HG03520 (cell line): Measurements from ENCODE around the gene ARL10.
"Not testable (repeated sequence)": the region's sequence is repeated elsewhere in the genome, so short reads cannot be mapped to it uniquely, and the experiment has no call there.

ENCODE experiments used
- ATAC-seq: cut with Tn5 transposase; IDR thresholded peaks from one replicate; pipeline ENCODE4 v1.9.1; 2021; ENCODE audit warnings: mild to moderate bottlenecking, moderate library complexity; ENCODE audit not compliant: unreplicated experiment

ARL10 gene

DNA sequence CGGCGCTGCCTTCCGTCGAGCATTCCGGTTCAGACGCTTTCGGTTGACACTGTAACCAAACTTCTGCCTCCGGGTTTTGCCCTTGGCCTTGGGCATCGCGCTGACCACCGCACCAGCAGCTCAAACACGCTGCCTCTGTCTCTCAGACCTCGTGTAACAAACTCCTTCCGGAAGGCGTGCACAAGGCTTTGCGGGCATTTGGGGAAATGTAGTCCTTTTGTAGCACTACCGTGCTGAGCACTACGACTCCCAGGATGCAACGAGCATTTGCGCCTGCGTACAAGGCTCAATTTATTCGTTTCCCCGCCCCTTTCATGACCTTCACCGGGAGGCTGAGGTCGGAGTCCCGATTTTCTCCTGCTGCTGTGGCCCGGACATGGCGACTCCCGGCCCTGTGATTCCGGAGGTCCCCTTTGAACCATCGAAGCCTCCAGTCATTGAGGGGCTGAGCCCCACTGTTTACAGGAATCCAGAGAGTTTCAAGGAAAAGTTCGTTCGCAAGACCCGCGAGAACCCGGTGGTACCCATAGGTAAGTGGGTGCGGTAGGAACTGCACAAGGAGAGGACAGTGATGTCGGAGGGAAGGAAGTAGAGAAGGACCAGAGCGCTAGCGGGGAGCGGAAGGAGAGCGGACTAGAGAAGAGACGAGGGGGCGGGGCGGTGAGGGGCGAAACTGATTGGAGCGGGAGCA, 23.3 kb downstream of the ARL10 start, which contains the start of the genes HIGD2A and NOP16:
HIGD2A (plus strand) TSS at position 308 of the 691 bp plus-strand sequence; CDS start at position 377, 69 bp downstream.
NOP16 (minus strand) TSS at position 155 of the 691 bp plus-strand sequence; CDS start at position 96, 59 bp downstream.
- ATAC-seq = peak; percentile 86

DNA sequence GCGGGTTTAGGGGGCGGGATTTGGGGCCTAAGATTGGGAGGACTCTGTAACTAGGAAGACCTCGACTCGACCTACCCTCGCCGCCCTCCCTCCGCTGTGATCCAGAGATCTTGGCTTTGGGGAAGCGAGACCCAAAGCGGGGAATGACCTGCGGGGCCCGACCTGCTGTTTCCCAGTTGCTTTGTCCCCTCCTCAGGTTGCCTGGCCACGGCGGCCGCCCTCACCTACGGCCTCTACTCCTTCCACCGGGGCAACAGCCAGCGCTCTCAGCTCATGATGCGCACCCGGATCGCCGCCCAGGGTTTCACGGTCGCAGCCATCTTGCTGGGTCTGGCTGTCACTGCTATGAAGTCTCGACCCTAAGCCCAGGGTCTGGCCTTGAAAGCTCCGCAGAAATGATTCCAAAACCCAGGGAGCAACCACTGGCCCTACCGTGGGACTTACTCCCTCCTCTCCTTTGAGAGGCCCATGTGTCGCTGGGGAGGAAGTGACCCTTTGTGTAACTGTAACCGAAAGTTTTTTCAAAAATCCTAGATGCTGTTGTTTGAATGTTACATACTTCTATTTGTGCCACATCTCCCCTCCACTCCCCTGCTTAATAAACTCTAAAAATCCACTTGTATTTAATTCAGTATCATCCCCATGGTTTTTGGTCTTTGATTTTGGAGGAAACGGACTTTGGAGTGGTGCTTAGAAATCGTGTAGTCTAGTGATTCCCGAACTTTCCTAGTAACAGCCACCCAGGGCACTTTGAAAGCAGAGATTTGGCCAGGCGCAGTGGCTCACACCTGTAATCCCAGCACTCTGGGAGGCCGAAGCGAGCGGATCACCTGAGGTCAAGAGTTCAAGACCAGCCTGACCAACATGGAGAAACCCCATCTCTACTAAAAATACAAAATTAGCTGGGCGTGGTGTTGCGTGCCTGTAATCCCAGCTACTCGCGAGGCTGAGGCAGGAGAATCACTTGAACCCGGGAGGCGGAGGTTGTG, 24.1 kb downstream of the ARL10 start:
- peak; percentile 29 for ATAC-seq

DNA sequence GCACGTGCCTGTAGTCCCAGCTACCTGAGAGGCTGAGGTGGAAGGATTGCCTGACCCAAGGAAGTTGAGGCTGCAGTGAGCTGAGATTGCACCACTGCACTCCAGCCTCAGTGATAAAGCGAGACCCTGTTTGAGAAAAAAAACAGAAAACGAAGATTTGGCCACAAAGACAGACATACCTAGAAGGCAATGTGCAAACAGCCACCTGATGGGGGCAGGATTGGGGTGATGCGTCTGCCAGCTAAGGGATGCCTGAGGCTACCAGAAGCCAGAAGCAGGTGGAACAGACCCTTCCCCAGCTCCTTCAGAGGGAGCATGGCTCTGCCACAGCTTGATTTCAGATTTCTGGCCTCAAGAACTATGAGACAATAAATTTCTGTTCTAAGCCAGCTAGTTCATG, 26.2 kb downstream of the ARL10 start:
- ATAC-seq = no peak

DNA sequence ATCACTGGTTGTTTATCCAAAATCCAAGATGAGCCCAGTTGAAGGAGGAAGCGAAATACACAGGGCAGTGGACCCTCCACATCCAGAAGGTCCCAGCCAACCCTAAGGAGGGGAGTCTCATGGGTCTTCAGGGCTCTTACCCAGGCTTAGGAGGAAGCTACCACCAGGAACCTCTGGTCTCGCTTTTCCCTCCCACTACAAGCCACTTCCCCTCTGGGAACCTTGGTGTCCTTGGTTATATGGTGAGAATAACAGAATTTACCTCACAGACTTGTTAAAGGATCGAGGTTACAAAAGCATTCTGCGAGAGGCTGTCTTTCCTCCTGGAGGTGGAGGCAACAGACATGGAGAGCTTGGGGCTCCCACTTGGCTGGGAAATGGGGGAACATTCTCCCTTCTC, 26.7 kb downstream of the ARL10 start:
- no peak for ATAC-seq

DNA sequence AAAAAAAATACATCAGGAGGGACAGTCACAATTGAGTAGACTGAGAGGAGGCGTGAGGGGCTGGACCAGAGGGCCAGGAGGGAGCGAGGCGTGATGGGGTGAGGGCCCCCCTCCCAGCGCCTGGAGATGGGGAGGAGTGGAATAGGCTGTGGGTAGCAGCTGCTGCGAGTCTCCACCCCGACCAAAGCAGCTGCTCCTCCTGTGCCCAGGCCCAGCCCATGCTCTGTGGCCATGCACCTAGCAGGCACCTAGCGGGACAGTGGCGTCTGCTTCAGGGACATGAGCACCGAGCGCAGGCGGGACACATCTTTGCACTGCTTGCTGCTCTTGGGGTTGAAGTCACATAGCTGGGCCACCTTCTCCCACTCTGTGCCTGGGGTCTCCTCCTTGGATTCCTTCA, 27.2 kb downstream of the ARL10 start:
- ATAC-seq = no peak

DNA sequence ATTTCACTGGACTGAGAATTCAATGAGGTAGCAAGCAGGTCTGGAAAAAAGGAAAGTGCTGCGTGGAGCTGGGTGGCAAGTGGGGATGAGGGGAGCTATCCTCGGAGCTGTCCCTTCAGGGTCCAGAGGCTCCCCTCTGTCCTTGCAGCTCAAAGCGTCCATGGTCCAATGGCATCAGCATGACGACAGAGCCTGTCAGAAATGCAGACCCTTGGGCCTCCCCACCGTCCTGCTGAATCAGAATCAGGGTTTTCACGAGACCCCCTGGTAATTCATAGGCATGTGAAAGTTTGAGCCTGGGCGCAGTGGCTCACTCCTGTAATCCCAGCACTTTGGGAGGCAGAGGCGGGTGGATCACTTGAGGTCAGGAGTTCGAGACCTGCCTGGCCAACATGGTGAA, 28.8 kb downstream of the ARL10 start:
- no peak for ATAC-seq

DNA sequence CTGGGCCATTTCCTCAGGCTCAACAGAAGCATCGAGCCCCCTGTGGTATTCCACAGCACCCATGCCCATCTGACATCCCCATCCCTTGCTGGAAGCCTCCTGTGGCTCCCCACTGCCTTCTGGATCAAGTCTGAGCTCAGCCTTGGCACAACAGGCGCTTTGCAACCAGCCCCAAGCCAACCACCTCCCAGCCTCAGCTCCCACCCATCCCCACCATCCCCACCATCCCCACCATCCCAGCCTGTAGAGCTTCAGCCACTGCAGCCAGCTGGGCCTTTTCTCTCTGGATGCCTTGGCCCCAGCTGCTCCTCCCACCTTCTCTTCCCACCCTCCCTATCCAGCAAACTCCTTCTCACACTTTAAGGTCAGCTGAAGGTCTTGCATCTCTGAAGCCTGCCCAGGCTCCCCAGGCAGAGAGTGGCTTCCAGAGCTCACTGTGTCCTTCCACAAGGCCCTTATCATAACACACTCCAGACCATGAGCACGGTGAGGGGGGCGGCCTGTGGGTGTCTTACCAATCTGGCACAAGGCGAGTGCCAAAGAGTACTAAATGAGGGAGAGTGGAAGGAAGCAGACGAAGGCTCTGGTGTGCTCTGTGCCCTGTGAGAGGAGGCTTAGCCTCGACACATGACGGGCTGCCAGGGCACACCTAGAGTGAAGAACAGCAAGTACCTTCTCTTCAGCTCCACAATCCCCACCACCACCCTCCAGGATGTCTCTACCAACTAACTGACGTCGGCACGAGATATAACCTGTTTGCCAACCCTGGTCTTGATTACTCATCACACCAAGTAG, 29.8 kb downstream of the ARL10 start:
- no peak for ATAC-seq

DNA sequence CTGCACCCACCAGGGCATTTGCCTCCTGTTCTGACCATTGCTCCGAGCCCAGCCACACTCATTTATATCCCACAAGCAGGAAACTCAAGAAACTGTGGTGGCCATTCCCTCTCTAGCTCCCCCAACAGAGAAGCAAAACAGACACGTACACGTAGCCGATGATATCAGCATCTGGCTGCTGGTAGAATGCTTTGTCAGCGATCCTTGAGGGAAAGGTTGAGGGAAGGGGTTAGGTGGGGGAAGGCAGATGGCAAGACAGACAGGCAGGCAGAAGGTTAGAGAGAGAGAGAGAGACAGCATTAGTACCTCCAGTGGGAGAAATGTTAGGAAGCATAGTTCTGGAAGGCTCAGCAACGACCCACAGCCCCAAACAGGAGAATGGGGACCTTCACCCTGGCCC, 31.0 kb downstream of the ARL10 start:
- ATAC-seq = no peak

DNA sequence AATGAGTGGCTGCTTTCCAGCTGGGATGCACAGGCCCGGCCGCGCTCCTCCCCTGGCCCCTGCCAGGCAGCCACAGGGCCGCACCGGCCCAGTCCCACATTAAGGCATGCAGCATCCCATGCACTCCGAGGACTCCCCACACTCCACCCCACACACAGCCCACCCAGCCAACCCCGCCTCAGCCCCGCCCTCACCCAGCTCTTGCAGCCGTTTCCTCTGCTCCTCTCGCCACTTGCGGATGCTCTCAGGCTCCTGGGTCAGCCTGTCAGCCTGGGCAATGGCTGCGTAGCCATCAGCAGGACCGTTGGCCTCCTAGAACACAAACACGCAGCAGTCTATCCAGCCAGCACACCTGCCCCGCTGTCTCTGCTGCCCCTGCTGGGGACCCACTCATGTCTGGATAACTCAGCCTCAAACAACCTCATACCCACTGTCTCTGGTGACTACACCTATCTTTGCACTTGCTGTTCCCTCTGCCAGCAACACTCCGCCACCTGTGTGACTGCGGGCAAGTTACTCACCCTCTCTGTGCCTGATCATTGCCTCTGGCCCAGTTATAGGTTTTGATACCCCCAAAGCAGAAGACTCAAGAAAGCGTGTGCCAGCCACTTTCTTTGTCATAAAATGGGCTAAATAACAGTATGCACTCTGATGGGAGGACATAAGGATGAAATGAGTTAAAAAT, 32.6 kb downstream of the ARL10 start:
- ATAC-seq = no peak

DNA sequence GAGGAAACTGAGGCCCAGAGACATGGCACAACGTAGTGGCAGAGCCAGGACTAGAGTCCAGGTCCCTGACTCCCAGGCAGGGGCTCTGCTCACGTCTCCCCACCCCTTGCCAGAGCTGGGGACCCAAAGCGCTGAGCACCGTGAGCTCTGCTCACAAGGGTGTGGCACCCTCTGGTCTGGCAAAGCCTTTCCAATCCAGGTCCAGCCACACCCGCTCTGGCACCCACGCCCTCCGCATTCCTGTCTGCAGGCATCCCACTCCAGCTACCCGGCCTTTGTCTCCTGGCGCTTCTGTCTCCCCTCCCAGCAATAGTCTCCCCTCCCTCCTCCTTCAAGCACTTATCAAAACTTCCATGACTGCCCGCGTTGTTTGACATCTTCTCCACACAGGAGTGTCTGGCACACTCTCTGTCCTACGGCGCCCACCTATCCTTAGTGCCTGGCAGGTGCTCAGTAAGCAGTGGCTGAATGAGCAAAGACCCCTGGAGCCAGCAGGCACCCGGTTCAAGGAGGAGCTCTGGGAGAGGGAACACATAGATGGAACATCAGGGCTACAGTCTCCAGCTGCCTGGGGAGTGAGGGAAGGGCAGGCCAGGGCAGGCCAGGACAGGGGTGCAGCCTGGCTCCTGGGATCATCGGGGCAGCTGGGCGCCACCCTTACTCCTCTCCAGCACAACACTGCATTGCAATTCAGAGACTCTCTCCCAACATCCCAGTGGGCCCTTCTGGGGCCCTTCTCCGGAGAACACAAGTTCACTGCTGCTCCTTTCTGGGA, 35.3 kb downstream of the ARL10 start:
- ATAC-seq = no peak

DNA sequence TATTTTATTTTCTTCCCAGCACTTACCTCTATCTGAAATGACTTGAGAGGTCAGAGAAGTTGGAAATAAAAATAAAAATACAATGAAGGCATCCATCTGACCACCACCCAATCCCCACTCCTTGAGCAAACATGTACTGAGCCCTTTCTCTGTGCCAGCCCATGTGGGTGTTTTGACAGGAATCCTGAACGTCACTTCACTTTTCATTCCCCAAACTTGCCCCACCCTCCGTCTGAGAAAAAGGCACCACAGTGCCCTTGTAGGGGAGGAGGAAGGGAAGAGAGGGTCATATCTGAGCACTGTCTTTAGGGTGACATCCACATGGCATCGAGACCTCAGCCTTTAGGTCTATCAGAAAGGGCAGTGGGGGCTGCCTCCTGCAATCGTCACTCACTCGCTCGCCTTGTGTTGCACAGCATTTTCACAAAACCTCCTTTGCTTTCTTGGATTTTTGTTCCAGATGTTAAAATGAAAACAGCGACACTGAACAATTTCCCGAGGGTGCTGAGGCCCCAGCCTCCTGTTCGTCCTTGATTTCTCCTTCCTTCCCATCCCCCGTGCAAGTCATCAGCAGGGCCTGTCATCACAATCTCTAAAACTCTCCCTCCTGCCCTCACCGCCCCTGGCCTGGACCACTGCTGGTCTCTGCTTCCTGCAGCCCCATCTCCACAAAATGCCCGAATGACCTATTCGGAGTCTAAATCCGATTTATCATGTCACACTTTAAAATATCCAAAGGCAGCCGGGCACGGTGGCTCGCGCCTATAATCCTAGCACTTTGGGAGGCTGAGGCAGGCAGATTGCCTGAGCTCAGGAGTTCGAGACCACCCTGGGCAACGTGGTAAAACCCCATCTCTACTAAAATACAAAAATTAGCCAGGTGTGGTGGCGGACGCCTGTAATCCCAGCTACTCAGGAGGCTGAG, 36.3 kb downstream of the ARL10 start:
- no peak for ATAC-seq

DNA sequence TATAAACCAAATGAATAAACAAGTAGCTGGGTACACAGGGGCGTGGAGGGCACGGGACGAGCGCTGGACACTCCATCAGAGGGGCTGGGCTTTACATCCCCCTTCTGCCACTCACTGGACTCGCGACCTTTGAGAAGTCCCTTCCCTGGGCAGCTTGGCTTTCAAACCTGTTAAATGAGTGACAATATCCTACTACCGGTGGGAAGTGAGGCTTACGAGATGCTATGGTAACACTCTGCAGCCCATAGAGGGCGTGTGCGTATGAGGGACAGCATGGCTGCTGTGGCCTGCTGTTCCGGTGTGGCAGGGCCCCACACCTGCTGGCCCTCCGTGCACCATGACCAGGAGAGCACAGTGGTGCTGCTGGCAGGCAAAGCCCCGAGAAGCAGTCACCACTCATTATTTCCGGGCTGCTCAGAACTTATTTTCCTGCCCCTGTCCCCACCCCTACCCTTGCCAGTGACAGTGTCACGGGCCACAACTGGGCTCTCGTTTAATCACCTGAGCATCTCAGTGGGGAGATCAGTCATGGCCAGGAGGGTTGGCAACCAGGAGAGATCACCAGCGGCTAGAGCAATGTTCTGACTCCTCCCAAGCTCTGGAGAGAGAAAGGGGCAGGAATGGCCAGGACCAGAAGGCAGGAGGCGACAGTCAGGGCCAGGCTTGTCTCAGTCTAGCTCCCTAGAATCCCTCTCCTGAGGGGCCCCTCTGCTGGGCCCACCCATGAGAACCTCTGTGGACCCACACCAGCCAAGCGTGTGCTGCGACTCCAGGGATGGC, 40.6 kb downstream of the ARL10 start:
- no peak for ATAC-seq

DNA sequence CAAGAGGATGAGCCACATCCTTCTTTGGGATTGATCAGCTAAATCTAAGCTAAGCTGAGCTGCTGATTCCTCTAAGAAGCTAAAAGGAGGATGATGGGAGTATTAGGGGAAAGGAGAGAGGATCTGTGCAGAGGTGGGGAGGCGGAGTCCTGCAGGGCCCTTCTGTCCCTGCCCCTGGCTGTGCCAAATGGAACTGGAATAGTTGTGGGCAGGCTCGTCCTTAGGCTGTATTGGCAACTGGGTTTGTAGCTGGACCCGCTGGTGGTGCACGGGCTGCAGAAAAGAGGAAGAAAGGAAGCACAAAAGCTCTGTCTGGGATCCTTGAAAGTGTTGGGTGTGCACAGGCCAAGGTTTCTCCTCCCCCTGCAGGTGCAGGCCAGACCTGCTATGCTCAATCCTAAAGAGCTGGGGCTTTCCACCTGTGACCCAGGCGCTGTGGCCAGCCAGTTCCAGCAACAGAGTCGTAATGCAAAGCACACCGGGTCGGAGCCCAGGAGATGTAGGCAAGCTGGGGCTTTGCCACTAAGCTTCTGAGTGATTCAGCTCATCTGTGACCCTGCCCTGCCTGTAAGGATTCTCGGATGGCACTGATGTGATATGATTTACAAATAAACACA, 41.3 kb downstream of the ARL10 start:
- ATAC-seq = no peak

DNA sequence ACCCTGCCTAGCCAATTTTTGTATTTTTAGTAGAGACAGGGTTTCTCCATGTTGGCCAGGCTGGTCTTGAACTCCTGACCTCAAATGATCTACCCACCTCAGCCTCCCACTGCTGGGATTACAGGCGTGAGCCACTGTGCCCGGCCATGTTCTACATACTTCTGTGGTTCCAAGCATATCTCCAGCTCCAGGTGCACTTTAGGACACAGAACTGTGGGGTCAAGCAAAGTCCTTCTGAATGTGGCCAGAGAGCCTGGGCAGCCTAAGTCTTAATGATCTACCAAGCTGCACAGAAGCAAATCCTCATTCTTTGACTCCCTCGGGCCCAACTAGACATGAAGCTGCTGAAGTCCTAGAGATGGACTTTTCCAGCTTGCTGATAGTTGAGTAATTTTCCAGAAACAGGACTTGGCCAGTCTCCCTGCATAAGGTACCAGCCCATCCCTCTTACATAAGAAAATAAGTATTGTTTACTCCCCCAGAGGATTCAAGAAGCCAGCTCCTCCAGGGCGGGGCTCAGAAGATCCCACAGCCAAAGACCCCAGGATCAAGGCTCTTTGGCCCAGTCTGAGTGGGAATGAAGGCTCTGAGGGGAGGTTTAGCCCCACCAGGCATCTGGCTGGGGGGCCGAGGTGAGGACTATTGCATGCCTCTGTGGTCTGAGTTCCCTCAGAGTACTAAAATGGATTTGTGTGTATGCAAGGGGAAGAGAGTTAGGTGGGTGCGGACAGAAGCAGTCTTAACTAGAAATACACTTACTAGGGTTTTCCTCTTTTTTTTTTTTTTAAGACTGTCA, 42.4 kb downstream of the ARL10 start:
- ATAC-seq = no peak

DNA sequence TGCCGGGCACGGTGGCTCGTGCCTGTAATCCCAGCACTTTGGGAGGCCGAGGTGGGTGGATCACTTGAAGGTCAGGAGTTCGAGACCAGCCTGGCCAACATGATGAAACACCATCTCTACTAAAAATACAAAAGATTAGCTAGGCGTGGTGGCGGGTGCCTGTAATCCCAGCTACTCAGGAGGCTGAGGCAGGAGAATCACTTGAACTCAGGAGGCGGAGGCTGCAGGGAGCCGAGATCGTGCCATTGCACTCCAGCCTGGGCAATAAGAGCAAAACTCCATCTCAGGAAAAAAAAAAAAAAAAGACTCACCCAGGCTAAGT, 42.9 kb downstream of the ARL10 start:
- ATAC-seq = not testable (repeated sequence)

DNA sequence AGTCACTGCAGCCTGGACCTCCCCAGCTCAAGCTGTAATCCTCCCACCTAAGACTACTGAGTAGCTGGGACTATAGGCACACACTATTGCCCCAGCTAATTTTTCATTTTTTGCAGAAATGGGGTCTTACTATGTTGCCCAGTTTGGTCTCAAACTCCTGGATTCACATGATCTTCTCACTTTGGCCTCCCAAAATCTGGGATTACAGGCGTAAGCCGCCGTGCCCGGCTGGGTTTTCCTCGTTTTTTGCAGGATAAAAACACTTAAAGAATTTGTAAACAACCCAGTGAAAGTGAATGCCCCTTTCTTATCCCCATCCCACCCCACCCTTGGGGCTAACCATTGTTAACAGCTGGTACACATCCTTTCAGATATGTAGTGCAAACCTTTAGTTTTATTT, 43.3 kb downstream of the ARL10 start:
- no peak for ATAC-seq

DNA sequence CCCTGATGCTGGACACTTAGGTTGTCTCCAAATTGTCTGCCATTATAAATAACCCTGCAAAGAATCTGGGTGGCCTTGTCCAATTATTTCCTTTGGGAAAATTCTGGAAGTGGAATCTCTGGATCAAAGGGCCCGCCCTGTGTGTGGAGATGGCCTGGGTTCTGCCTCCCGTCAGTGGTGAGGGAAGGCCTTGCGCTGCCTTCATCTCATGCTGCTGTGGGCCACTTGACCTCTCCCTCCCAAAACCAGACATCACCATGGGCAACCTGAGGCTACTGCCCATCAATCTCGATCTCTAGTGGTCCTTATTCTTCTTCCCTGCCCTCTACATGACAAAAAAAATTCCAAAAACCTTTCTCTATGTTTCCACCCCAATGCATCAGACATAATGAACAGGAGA, 44.5 kb downstream of the ARL10 start:
- ATAC-seq = no peak
